Globus pallidus (tissue), 1 donor: ENCODE data around the gene MIB2.
A peak's percentile ranks its signal among the peaks of the same experiment; 100 is the strongest.
"Not testable (repeated sequence)": the region's sequence is repeated elsewhere in the genome, so short reads cannot be mapped to it uniquely, and the experiment has no call there.

Source experiments
- DNase-seq: peaks from one replicate; pipeline ENCODE4 v3.0.0-alpha.2; 2015; ENCODE audit warnings: low spot score

The MIB2 gene

GRCh38 chr1:1648265-1648664 is 33.0 kb downstream of the MIB2 start:
- not testable (repeated sequence) for DNase-seq

- peak; percentile 92 for DNase-seq
These were observed 43.6 kb downstream of the MIB2 start, which contains the start of gene CDK11B for GRCh38 chr1:1658583-1659549. CDK11B (minus strand) TSS chr1:1659004; CDS start chr1:1657485, 1,519 bp downstream.

DNA sequence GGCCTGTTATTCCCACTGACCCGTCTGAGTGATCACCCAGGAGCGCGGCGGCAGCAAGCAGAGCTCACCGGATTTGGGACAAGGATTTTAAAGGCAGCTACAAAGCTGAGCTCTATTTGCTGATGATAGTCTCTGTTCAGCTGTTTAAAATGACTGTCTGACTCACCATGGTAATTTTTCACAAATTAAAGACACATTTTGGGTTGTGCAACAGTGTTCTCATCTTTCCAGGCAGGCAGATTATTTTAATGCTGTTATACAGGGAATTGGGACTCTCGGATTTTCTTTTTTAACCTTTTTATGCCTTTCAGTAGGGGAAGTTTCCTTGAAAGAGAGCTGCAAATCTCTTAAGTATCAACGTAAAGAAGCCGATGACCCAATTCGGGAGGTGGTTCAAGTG is 47.1 kb downstream of the MIB2 start:
- not testable (repeated sequence) for DNase-seq

DNA sequence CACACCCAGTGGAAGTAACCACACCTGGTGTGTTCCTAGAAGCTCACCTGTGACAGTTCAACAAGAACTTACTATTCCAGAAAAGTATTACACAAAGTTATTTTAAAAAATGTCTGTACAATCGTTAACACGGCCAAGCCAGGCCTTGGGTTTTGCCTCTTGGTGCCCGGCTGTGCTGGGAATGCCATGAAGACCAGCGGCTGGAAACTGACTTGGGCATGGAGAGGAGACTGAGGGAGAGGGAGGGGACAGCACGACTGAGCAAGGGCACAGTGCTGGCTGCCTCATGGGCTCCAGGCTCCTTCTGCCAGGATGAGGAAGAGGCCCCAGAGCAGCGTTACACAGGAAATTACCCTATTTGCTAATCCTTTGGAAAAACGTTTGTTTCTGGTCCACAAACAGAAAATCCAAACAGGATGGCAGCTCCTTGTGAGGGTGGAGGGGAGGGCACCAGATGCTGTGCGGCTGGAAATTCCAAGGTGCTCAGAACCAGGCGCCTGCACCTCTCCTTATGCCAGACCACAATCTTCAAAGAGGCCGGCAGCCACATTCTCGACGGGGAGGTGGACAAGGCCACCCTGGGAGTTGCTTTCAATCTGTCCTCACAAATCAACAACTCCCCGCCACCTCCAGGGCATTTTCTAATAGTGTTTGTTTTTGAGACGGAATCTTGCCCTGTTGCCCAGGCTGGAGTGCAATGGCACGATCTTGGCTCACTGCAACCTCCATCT is 47.7 kb downstream of the MIB2 start:
- not testable (repeated sequence) for DNase-seq

DNA sequence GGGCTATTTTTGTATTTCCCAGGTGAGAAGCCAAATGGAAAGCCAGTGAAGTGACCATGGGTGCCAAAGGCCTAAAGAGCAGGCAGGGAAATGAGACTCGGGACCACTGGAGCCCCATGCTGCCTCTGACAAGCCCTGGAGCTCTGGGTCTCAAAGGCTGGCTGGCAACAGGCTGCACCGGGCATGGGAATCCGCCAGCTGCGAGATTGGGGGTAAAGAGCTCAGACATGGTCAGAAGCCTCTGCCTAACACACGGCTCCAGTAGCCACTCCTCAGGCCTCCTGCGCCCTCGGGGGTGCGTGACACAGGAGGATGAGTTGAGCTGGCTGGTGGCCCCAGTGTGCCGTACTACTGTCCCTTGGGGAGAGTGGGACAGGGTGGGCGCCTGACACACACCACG is 49.0 kb downstream of the MIB2 start:
- DNase-seq, result not testable (repeated sequence)

DNA sequence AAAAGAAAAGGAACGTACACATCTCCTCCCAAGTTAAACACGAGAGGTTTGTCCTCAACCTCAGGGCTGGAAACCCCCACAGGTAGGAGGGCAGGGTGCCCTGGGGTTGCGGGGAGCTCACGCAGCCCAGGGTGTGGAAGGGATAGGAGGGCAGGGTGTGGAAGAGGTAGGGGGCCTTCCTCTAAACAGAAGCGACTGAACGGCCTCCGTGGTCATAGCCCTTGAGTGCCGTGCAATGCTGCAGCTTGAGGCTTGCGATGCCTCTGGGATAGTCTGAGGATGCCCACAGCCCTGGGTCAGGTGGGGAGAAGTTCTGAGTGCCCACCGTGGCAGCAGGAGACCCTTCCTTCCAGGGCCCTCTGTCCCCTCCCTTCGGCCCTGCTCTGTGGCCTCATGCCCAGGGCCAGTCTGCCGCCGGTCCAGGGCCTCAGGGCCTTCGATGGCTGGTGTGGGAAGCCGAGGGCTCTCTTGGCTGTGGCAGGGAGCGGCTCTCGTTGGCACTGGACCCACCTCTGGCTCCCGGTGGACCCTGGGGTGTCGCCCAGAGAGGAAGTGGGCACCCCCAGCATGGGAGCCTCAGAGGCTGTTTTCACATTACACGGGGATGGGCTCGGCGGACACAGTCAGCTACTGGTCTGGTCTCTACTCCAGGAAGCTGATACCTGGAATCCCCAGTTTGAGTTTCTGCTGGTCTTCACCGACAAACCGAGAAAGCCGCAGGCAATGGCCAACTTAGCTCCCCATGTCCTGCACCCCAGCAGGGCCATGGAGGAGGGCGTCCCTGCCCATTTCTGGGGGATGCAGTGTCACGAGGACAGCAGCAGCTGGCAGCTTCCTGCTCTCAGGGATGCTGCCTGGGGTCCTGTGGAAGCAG is 49.9 kb downstream of the MIB2 start:
- no peak for DNase-seq

DNA sequence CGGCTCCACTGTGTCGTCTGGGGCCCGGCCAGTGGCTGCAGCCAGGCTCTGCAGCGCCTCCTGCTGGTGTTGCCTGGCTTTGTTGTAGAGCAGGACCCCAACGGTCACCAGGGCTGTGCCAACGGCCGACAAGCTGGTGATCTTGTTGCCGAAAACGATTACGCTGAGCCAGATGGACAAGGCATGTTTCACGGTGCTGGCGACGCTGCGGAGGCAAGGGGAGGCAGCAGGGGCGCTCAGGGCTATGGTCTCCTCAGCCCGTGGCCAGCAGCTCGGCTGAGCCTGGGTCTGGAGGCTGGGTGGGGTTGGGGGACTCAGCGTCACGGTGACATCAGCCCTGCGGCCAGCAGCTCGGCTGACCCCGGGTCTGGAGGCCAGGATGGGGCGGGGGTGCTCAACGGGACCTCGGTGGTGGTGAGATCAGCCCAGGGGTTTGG is 50.5 kb downstream of the MIB2 start:
- no peak for DNase-seq

- DNase-seq, result no peak
These were observed 51.2 kb downstream of the MIB2 start for GRCh38 chr1:1666526-1666925.

GRCh38 chr1:1669468-1670440 is 54.5 kb downstream of the MIB2 start:
- no peak for DNase-seq

- no peak for DNase-seq
These were observed 55.6 kb downstream of the MIB2 start for GRCh38 chr1:1670866-1671265.

DNA sequence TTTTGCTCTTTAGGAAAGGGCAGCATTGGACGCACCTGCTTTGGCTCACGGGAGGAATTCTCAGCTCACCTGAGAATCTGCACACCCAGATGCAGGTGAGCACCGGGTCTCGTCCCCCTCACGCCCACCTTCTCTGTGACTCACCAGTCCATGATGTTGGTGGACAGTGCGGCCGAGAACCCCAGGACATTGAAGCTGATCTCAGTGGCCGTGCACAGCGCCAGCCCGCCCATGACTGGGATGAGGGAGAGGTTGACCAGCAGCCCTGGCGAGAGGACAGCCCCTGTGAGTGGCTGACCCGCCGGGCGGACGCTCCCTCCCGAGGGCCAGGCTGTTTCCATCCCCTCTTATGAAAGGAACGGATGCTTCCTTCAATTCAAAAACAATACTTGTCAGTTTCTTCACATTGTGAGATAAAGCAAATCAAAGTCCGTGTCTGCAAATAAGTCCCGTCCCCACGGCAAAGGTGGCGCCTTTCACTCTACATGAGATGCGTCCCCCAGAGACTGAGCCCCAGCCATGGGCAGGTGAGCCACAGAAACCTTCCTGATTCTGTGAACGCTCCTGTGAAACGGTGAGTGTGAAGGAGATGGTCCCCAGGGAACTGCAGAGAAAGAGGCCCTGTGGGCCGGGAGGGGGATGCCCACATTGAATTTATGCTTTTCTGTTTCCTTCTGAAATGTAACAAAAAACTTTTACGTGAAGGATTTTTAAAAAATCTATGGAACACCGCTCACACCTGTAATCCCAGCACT is 56.2 kb downstream of the MIB2 start:
- DNase-seq, result no peak

DNA sequence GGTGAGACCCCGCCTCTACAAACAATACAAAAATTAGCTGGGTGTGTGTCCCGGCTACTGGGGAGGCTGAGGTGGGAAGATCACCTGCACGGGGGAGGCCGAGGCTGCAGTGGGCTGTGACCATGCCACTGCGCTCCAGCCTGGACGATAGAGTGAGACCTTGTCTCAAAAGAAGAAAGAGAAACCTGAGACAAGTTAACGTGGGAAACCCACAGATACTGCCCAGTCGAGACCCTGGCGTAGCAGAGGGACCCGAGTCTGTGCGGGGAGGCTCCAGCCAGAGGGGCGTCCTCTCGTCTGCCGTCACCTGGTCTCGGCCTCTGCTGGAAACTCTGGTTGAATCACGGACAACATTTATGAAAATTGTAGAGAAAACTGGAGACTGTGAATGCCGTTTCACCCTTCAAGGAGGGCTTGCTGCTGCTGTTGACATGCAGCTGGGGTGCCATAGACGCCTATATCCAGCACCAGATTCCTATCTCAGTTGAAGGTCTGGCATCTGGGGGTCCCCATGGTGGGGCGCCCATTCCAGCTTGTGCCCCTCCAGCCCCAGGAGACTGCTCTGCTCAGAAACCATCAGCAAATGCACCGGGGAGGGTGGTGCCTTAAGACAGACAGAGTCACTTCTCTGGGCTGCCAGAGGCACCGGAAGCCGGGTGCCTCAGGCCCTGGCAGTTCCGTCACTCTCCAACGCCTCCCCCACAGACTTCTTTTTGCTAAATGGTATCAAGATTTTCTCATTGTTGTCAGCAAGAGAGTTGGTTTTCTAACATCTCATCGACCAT is 57.1 kb downstream of the MIB2 start:
- no peak for DNase-seq

DNA sequence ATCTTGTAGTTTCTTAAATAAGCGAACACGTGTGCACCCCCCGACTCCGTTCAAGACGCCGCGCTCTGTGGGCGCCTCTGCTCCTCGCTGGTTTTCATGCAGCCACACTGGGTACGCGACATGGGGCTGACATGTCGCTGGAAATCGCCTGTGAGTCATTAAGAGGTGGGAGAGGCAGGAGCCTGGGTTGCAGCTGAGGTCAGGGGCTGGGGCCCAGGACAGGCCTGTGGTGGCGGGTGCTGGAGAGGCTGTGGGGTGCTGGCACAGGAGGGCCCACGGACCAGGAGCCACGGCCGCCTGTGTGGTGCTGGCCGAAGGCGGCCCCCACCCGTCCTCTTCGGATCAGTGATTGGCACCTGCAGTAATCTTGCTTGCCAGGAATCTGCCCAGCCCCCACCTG is 59.5 kb downstream of the MIB2 start:
- DNase-seq, result not testable (repeated sequence)

- DNase-seq, result not testable (repeated sequence)
These were observed 59.9 kb downstream of the MIB2 start for GRCh38 chr1:1675218-1675617.

GRCh38 chr1:1676087-1676486 is 60.8 kb downstream of the MIB2 start:
- DNase-seq, result not testable (repeated sequence)

DNA sequence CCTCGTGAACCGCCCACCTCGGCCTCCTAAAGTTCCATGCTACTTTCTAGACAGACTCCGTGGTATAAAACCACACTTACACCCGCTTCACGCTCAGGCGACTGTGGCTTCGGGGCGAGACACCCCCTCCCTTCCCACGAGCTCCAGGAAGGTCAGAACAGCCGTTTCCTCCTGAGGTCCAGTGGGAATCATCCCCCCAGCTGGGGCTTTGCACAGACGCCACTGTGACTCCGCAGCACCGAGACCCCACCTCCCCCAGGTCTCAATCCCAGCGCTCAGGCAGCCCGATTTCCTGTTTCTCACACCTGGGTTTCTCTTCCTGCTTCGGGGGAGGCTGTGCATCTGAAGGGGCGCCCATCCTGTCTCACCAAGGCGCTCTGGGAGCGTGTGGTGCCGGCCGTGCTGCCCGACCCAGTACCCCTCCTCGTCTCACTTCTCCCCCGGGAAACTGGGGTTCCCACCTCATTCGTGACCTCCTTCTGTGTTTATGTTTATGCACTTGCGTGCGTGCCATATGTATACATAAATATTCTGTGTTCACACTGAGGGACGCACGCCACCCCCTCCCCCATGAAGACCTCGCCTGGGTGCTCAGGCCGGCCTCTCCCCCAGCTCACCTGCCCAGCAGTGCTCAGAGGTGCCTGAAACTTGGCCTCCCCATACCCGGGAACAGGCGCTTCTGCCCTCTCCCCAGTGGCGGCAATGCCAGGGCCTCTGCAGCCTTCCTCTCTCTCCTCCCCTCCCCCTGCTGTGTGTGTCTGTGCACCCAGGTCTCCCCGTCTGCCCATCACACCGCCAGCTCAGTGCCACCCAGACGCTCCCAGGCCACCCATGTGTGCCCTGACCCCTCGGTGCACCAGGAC is 62.6 kb downstream of the MIB2 start:
- DNase-seq, result no peak

- DNase-seq, result no peak
These were observed 63.5 kb downstream of the MIB2 start for GRCh38 chr1:1678581-1679380.
